ENCODE results near the gene MYO3B. TPM values are rescaled to one million over a fixed set of nuclear protein-coding genes. Genes with fewer than 3 reads are reported as not detected.

MYO3B gene
- total RNA-seq, 1 donor from 2014 or later = not detected

- Mint-ChIP-seq H3K4me3 (ENCODE audit: unreplicated experiment) (no peak overlapping the region), H3K27me3 (ENCODE audit: low read depth) (peaks cover 41% of the 10 kb centered on the region), H3K9me3 (ENCODE audit: low read depth) (peaks cover 3% of the 10 kb centered on the region), H3K36me3 (ENCODE audit: low read depth) (no peaks in the 10 kb centered on the region), H3K27ac (ENCODE audit: unreplicated experiment) (no peak overlapping the region), H3K4me1 (ENCODE audit: low read depth) (no peaks in the 10 kb centered on the region)
- DNase-seq (ENCODE audit: low spot score) = no peak
- no peak for TF ChIP-seq CTCF (IDR thresholded peaks at IDR 0.05)
These were observed 258.4 kb downstream of the MYO3B start for GRCh38 chr2:170436077-170436943.

GRCh38 chr2:170446078-170446477 lies 268.1 kb downstream of the MYO3B start:
- no peak for DNase-seq (ENCODE audit: low spot score)
- Mint-ChIP-seq H3K9me3 (ENCODE audit: low read depth) (peaks cover 3% of the 10 kb centered on the region), H3K36me3 (ENCODE audit: low read depth) (no peaks in the 10 kb centered on the region), H3K4me3 (ENCODE audit: unreplicated experiment) (no peak overlapping the region), H3K27me3 (ENCODE audit: low read depth) (peaks cover 17% of the 10 kb centered on the region), H3K27ac (ENCODE audit: unreplicated experiment) (no peak overlapping the region), H3K4me1 (ENCODE audit: low read depth) (no peaks in the 10 kb centered on the region)
- no peak for TF ChIP-seq CTCF (IDR thresholded peaks at IDR 0.05)

GRCh38 chr2:170449034-170449433 lies 271.1 kb downstream of the MYO3B start:
- TF ChIP-seq CTCF (IDR thresholded peaks at IDR 0.05) = no peak
- H3K27ac Mint-ChIP-seq (ENCODE audit: unreplicated experiment) = no peak overlapping the region
- no peaks in the 10 kb centered on the region for H3K4me1 Mint-ChIP-seq (ENCODE audit: low read depth)
- H3K27me3 Mint-ChIP-seq (ENCODE audit: low read depth) = peaks cover 12% of the 10 kb centered on the region
- no peaks in the 10 kb centered on the region for H3K36me3 Mint-ChIP-seq (ENCODE audit: low read depth)
- H3K9me3 Mint-ChIP-seq (ENCODE audit: low read depth) = no peaks in the 10 kb centered on the region
- DNase-seq (ENCODE audit: low spot score) = no peak
- no peak overlapping the region for H3K4me3 Mint-ChIP-seq (ENCODE audit: unreplicated experiment)

GRCh38 chr2:170454471-170455372 lies 276.8 kb downstream of the MYO3B start:
- no peaks in the 10 kb centered on the region for H3K4me1 Mint-ChIP-seq (ENCODE audit: low read depth)
- H3K9me3 Mint-ChIP-seq (ENCODE audit: low read depth) = no peaks in the 10 kb centered on the region
- no peak overlapping the region for H3K4me3 Mint-ChIP-seq (ENCODE audit: unreplicated experiment)
- no peak for TF ChIP-seq CTCF (IDR thresholded peaks at IDR 0.05)
- no peak overlapping the region for H3K27ac Mint-ChIP-seq (ENCODE audit: unreplicated experiment)
- peaks cover 4% of the 10 kb centered on the region for H3K27me3 Mint-ChIP-seq (ENCODE audit: low read depth)
- H3K36me3 Mint-ChIP-seq (ENCODE audit: low read depth) = no peaks in the 10 kb centered on the region
- no peak for DNase-seq (ENCODE audit: low spot score)

Measured in chondrocyte (in vitro differentiated cells).